GM20000 (cell line): ENCODE data around the gene AIFM1.

ENCODE experiments used
- DNase-seq: peaks from one replicate; pipeline ENCODE4 v3.0.0; 2012; ENCODE audit warnings: low spot score
- TF ChIP-seq, protein P1 (sequence below): IDR thresholded peaks from 2 replicates; pipeline ENCODE4 v1.5.1; 2012; ENCODE audit warnings: mild to moderate bottlenecking, control low read depth; ENCODE audit errors: extremely low read depth, missing control alignments

The AIFM1 gene

DNA sequence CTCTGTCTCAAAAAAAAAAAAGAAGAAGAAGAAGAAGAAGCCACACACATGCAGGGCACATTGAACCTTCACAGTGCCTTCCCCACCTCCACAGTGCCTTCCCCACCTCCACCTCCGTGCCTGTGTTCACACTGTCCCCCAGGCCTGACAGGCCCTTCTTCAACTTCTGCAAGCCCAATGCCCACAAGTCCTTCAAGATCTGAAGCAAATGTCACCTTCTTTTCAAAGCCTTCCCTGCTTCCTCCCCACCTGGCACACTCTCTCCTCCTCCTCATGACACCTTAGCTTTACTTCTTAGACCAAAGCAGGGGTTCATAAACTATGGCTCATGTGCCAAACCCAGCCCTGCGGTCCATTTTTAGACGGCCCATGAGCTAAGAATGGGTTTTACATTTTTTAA, 75.3 kb downstream of the AIFM1 start:
- DNase-seq: no peak
- TF ChIP-seq, protein P1, sequence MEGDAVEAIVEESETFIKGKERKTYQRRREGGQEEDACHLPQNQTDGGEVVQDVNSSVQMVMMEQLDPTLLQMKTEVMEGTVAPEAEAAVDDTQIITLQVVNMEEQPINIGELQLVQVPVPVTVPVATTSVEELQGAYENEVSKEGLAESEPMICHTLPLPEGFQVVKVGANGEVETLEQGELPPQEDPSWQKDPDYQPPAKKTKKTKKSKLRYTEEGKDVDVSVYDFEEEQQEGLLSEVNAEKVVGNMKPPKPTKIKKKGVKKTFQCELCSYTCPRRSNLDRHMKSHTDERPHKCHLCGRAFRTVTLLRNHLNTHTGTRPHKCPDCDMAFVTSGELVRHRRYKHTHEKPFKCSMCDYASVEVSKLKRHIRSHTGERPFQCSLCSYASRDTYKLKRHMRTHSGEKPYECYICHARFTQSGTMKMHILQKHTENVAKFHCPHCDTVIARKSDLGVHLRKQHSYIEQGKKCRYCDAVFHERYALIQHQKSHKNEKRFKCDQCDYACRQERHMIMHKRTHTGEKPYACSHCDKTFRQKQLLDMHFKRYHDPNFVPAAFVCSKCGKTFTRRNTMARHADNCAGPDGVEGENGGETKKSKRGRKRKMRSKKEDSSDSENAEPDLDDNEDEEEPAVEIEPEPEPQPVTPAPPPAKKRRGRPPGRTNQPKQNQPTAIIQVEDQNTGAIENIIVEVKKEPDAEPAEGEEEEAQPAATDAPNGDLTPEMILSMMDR: no peak

DNA sequence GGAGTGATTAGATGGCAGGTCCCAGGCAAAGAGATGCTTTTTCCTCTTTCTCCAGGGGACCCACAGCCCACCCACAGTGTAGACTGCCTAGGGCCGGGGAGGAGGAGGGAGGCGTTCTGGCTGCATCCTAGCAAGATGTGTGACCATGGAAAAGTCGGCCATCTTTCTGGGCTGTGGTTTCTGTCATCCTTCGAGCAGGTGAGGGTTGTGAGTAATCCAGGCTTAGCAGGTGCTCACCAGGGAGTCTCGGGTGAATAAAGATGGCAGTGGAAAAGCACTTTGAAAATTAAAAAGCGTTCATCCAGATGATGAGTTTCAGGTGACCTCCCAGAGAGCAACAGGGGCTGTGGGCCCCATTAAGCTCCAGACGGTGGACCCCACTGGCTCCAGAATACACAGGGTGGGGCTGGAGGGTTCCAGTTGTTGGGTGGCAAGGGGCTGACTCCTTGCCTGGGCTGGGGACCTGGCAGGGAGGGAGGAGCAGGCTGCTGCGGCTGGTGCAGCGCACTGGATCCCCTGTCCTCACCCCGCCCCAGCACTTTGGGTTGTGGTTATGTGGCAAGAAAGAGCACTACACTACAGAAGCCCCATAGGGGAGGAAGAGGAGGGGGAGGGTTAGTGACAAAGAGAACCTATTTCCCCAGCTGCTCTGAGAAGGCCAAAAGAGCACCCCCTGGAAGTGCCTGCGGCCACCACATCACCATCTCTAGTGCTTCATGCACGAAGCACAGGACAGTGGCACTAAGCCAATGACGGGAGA, 79.0 kb downstream of the AIFM1 start:
- TF ChIP-seq, protein P1: no peak
- DNase-seq: peak; percentile 45

DNA sequence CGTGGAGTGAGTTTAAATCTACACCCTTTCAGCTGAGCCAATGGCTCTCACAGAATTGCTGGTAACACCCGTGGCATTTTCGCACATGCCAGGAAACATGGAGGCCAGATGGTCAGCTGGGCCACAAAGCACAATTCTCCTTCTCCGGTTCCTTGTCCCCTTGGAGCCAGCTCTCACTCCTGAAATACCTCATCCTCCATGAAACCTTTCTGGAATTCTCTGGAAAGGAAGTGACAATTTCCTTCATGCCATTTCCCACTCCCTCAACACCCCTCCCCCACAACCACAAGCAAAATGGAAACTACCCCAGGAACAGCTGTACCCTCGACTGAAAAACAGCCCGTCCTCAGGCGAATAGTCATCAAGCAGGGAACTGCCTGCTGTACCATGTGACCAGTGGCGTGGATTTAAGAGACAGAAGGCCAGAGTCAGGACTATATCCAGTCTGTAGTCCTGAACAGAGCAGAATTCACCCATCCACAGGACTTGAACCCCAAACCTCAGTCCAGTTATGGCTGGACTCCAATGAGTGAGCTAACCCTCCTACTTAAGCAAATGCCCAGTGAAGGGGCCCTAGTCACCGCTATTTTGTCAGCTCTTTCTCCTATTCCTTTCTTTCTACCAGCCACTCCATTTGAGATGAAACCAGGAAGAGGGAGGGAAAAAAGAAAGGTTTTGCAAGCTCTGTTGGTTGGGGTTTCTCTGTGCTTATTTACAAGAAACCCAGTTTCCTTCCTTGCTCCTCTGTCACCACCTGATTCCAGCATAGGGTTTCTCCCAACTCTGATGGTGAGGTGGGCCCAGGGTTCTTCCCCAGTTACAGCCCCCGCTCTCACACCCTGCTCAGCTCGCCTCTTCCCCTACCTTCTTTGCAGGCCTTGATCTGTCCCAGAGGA, 79.8 kb downstream of the AIFM1 start:
- DNase-seq: no peak
- TF ChIP-seq, protein P1: no peak

DNA sequence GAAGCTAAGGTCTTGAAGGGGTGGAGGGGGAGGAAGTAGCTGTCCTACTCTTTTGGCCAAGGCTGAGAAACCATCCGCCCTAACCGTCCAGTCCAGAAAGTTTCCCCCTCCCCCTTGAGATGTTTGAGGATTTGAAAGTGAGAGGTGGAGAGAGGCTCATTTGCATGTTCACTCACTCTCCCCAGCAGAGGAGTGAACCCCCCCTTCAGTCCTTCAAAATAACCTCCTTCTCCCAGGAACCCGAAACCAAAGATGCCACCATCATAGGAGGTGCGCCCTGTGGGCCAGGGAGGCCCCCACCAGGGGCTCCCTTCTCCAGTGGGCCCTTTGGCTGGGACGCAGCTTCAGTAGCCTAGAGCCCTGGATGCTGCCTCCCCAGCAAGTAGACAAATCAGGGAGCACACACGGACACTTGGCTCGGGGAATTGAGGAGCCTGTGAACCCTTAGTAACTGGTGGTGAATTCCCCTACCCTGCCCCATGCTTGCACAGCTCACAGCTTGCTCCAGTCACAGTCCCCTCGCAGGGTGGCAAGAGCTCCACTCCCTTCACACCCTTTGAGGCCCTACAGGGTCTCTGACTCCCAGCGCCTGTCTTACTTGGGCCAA, 80.9 kb downstream of the AIFM1 start:
- TF ChIP-seq, protein P1: no peak

DNA sequence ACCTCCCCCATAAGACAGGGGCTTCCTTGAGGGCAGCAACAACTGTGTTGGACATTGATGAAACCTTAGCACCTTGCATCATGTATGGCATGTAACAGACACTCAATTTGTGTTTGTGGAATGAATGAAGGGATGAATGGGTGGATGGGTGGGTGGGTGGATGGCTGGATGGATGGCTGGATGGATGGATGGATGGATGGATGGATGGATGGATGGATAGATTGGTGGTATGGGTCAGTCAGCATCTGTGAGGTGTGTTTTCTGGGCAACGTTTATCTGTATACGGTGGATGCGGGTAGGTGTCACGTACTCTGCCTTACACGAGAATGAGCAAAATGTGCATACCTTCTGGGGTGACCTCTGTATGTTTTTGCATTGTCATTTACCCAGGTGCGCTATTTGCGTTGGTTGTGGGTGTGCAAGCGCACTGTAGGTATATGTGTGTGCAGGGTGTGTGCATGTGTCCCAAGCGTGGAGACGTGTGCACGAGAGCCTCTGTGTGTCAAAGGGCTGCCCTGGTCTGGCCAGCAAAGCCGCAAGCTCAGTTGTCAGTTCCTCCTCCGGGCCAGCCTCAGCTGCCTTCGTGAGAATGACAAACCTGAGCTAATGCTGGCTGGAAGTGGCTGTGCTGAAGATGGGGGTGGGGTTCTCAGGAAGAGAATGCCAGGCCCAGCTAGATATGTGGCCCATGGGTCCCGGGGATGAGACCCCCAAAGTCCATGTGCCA, 81.8 kb downstream of the AIFM1 start:
- TF ChIP-seq, protein P1: no peak
- DNase-seq: peak; percentile 40

More for the DNA sequence above, 80.9 kb downstream of the AIFM1 start:
- DNase-seq: peak; percentile 58

DNA sequence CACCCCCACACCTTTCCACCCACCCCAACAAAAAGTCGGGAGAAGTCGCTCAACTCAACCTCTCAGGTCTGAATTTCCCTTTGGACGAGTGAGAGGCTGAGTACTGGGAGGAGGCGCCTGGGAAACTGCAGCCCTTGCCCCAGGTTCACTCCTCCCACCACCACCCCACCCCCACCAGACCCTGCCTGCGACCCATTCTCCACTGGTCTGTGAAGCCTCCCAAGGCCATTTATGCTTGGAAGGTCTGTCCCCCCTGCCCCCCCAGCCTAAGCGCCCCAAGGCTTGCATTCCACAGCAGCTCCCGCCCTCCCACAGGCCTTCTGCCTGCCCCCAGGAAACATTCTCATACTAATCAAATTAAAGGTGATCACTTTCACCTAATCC, 82.5 kb downstream of the AIFM1 start:
- TF ChIP-seq, protein P1: no peak
- no peak for DNase-seq
